ENCODE data around the gene MYO7B. TPM values are rescaled to one million over a fixed set of nuclear protein-coding genes. Genes with fewer than 3 reads are reported as not detected.
A peak's percentile ranks its signal among the peaks of the same experiment; 100 is the strongest.

Gene MYO7B
- total and polyA plus RNA-seq, 9 of the 15 experiments (the other 6 are each of a cell fraction or from before 2014, with no cell fraction given) = 0.08 TPM; not detected in 8

DNA sequence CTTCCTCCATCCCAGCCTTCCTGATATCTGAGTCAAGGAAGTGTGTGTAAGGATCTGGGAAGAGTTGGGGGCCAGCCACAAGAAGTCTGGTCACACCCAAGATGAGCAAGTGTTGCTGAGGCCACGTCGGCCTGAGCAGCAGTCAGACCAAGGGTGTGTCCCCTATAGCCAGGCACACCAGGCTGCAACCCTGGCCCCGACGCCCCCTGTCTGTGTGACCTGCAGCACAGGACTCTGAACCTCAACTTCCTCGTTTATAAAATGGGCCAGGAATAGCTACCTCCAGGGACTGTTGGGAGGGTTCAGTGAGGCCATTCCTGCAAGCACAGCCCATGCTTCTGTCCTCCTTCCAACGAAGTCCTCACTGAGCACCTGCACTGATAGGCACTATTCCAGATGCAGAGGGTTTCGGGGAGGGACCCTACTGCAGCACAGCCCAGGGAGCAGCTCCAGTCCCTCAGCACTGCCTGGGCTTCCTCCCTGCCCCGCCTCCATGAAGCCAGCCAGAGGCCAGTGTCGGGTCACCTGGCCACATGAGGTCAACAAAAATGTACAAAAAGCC, 126.5 kb downstream of the MYO7B start (continued):
- TF ChIP-seq, protein P1, sequence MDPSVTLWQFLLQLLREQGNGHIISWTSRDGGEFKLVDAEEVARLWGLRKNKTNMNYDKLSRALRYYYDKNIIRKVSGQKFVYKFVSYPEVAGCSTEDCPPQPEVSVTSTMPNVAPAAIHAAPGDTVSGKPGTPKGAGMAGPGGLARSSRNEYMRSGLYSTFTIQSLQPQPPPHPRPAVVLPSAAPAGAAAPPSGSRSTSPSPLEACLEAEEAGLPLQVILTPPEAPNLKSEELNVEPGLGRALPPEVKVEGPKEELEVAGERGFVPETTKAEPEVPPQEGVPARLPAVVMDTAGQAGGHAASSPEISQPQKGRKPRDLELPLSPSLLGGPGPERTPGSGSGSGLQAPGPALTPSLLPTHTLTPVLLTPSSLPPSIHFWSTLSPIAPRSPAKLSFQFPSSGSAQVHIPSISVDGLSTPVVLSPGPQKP (CRISPR knock-in tag; IDR thresholded peaks at IDR 0.05) = no peak
- TF ChIP-seq ZNF436 (CRISPR knock-in tag; IDR thresholded peaks at IDR 0.05) = no peak
- TF ChIP-seq STAT5B (CRISPR knock-in tag; IDR thresholded peaks at IDR 0.05) = no peak
- TF ChIP-seq KDM4B (IDR thresholded peaks at IDR 0.05; ENCODE audit: borderline replicate concordance in 2 of 2, low read depth in 1 of 2) = no peak

DNA sequence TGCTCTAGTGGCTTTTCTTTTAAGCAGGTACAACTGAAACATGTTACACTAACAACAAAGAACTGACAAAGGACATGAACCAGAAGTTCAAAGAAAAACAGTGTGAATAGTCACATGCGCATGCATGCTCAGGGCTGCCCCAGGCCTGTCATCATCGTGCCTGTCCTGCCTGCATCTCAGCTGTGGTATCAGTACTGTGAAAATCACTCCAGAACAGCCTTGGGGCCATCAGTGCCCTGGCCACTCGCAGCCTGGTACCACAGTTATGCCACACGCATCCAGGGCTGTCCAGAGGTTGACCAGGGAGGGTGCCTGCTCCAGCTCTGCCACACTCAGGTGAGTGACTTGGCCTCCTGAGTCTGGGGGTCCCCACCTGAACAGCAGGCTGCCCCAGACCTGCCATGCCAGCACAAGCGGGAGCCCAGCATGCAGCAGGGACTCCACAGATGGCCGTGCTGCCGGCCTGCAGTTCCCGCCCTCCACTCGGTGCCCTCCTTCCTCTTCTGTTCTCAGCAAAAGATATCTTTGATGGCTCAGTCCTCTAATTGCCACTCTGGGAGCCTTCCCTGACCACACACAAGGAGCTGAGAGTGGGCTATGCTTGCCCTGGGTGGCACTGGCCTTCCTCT, 127.6 kb downstream of the MYO7B start:
- Histone ChIP-seq H3K4me1 (replicated peaks in 1 of 2; ENCODE audit: control insufficient read depth in 2 of 2, insufficient read depth in 2 of 2, low read length in 2 of 2) (peaks cover 2 to 8% of the 10 kb centered on the region in 2 experiments; a peak in 3 of 5 replicates), H3K27me3 (ENCODE audit: control insufficient read depth in 2 of 2, insufficient read depth in 2 of 2, low read length in 2 of 2) (peaks cover 38 to 50% of the 10 kb centered on the region in 2 experiments), H3K79me2 (ENCODE audit: control insufficient read depth, insufficient read depth, low read length) (no peaks in the 10 kb centered on the region), H3K9me1 (ENCODE audit: control insufficient read depth, insufficient read depth, low read length) (no peaks in the 10 kb centered on the region), H4K20me1 (replicated peaks; ENCODE audit: control insufficient read depth, insufficient read depth, low read length) (no peaks in the 10 kb centered on the region; the same call in 1 of the 2 replicates), H3K4me2 (ENCODE audit: insufficient read depth, low read length) (no peak overlapping the region), H3K4me3 (no peak overlapping the region), H3K27ac (ENCODE audit: extremely low read depth, low read depth, low read length) (no peak overlapping the region), H3K36me3 (ENCODE audit: control insufficient read depth, insufficient read depth, low read length) (no peaks in the 10 kb centered on the region), H2AFZ (ENCODE audit: low read depth, low read length) (no peak overlapping the region), H3K9me3 (replicated peaks; ENCODE audit: control insufficient read depth, insufficient read depth, low read depth, low read length) (no peaks in the 10 kb centered on the region; the same call in 1 of the 2 replicates), H3K9ac (ENCODE audit: insufficient read depth in 1 of 2, low read depth in 2 of 2, low read length in 2 of 2) (0 out of 4 replicates have a peak overlapping the region, but pooled peaks of 1 of the 2 experiments have one; percentile 28)
- ATAC-seq (no peak), DNase-seq (ENCODE audit: extremely low read depth in 1 of 4, low spot score in 3 of 4) (no peak), FAIRE-seq (no peak)
- ChIA-PET POLR2A (interaction anchor here (1.0 kb wide), 1 partner anchor 14 kb away, joined by 5 read pairs; no protein-coding TSS in a partner anchor), CTCF (ENCODE audit: low intra/inter-chr PET ratio) (no interaction called here)
- intact Hi-C loops (cut with micrococcal nuclease) = no loop called here
- no TSS peak for BruUV-seq (replicated peaks)
- WGBS (ENCODE audit: insufficient coverage, low coverage, missing lambda C conversion rate) = 15% methylated on average over 9 of the region's 9 CpGs
- in situ Hi-C loops (cut with MboI) = no loop called here
- no peak for TF ChIP-seq PTBP1 (IDR thresholded peaks at IDR 0.05; ENCODE audit: low read depth, low read length)
- TF ChIP-seq YY1 (IDR thresholded peaks at IDR 0.05; ENCODE audit: borderline replicate concordance in 1 of 3, control insufficient read depth in 1 of 3, extremely low read depth in 1 of 3, insufficient read depth in 3 of 3, insufficient read length in 1 of 3, insufficient replicate concordance in 2 of 3, low read depth in 1 of 3, low read length in 2 of 3) = no peak
- TF ChIP-seq ZNF311 (CRISPR knock-in tag; IDR thresholded peaks at IDR 0.05) = no peak
- TF ChIP-seq E2F3 (CRISPR knock-in tag; IDR thresholded peaks at IDR 0.05) = no peak
- TF ChIP-seq LARP7 (IDR thresholded peaks at IDR 0.05) = no peak
- TF ChIP-seq EP300 (IDR thresholded peaks at IDR 0.05; ENCODE audit: low read length) = no peak
- TF ChIP-seq SOX6 (IDR thresholded peaks at IDR 0.05) = no peak
- TF ChIP-seq RBM34 (IDR thresholded peaks at IDR 0.05; ENCODE audit: borderline replicate concordance, insufficient read depth, low read length) = no peak
- TF ChIP-seq, protein P2, sequence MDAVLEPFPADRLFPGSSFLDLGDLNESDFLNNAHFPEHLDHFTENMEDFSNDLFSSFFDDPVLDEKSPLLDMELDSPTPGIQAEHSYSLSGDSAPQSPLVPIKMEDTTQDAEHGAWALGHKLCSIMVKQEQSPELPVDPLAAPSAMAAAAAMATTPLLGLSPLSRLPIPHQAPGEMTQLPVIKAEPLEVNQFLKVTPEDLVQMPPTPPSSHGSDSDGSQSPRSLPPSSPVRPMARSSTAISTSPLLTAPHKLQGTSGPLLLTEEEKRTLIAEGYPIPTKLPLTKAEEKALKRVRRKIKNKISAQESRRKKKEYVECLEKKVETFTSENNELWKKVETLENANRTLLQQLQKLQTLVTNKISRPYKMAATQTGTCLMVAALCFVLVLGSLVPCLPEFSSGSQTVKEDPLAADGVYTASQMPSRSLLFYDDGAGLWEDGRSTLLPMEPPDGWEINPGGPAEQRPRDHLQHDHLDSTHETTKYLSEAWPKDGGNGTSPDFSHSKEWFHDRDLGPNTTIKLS (IDR thresholded peaks at IDR 0.05; ENCODE audit: borderline replicate concordance, low read depth) = no peak

Measured in K562 (cell line).